NCI-H187 treated with DMSO at 0.1 percent for 48 hours (cell line): ENCODE results near the gene FAM181B.
"Not testable (repeated sequence)": the region's sequence is repeated elsewhere in the genome, so short reads cannot be mapped to it uniquely, and the experiment has no call there.

Source experiments
- DNase-seq: peaks from one replicate; lab custom pipeline; 2025; lab: John Stamatoyannopoulos, UW

Gene FAM181B

GRCh38 chr11:82732734-82733443 lies 775 bp downstream of the FAM181B start:
- DNase-seq: no peak

GRCh38 chr11:82732348-82732733 lies 1.3 kb downstream of the FAM181B start:
- DNase-seq: no peak

GRCh38 chr11:82731691-82732277 lies 1.9 kb downstream of the FAM181B start:
- no peak for DNase-seq

DNA sequence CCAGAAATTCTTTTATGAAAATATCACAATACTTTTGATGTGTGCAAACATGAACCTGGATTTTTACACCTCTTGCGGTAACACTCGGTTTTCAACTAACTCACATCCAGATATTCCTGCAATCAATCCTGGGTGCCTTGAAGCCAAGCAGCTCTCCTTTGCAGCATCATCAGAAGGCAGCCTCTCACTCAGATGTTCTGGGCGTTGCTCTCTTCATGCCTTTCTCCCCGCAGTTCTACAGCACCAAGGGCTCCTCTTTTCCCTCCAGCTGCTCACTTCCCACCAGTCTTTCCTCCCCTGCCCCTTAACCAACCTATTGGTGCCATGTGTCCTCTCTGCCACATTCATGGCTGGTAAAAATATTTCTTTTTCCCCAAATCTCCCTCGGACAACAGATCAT lies 2.9 kb downstream of the FAM181B start:
- DNase-seq: no peak

- DNase-seq: no peak
These were observed 3.4 kb downstream of the FAM181B start for GRCh38 chr11:82730286-82730685.

DNA sequence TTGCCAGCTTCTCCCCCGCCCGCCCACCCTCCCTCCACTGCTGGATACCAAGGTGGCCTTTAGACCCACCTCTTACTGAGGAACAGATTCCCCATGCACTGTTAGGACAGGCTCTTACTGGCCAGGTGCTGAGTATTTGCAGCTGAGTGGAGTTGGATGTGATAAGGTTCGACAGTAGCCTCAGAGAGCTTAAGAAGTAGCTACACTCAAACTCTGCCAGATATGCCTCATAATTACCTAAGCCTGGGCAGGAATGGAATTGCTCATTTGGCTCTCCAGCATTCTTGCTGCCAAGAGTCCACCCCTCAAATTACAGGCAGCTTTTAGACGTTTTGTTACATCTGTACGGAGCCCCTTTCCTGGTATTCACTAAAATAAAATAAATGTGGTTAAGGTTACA lies 9.6 kb downstream of the FAM181B start:
- no peak for DNase-seq

GRCh38 chr11:82722231-82722630 lies 11.4 kb downstream of the FAM181B start:
- no peak for DNase-seq

GRCh38 chr11:82720267-82721065 lies 13.2 kb downstream of the FAM181B start:
- DNase-seq: no peak

GRCh38 chr11:82719361-82720105 lies 14.1 kb downstream of the FAM181B start:
- DNase-seq: no peak

GRCh38 chr11:82718821-82719220 lies 14.8 kb downstream of the FAM181B start:
- DNase-seq: no peak

DNA sequence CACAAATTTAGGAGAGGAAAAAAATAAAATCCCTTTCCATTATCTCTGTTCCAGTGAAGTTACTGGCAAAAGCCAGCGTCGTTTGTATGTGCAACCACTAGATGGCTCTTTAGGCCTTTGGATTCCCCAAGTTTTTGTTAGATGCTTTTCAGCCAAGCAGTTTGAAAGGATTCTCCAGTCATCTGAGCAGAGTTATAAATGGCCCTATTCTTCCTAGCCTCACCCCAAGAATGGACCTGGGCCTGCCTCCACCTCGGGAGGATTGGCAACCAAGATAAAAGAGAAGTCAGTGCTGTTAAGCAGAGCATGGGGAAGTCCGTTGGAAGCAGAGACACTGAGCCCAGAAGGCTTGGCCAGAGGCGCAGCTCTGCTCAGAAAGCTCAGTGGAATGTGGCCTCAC lies 15.4 kb downstream of the FAM181B start:
- DNase-seq: peak; percentile 14

- DNase-seq: no peak
These were observed 19.1 kb downstream of the FAM181B start for GRCh38 chr11:82714346-82715174.

DNA sequence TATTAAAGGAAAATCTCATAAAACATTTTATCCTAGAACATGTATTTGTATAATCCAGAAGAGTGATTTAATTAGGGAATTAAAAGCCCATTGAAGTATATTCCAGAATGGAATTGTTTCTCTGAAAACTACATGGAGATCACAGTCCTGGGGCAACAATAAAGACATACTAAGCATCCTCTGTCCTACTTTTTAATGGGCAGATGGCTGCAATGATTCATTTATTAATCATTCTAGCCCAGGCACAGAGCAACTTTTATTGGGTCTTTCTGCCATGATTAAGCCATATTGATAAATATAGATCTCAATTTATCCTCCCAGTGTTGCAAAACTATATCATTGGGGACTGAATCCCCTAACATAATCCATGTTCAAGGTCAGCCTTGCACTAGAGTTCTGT lies 22.0 kb downstream of the FAM181B start:
- DNase-seq: no peak

GRCh38 chr11:82703796-82704195 lies 29.9 kb downstream of the FAM181B start:
- no peak for DNase-seq

GRCh38 chr11:82703226-82703625 lies 30.4 kb downstream of the FAM181B start:
- no peak for DNase-seq

GRCh38 chr11:82701847-82702520 lies 31.7 kb downstream of the FAM181B start:
- DNase-seq: no peak

- DNase-seq: no peak
These were observed 34.9 kb downstream of the FAM181B start for GRCh38 chr11:82698576-82699352.

GRCh38 chr11:82692981-82693380 lies 40.7 kb downstream of the FAM181B start:
- DNase-seq: no peak

DNA sequence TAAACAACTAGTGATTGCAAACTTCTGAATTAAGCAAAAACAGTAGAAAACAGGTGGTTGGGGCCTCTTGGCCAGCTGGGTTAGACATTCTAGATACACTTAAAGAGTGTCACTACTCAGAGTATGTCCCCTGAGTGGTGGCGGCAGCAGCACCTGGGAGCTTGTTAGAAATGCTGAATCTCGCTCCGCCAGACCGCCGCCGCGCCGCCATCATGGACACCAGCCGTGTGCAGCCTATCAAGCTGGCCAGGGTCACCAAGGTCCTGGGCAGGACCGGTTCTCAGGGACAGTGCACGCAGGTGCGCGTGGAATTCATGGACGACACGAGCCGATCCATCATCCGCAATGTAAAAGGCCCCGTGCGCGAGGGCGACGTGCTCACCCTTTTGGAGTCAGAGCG lies 44.3 kb downstream of the FAM181B start:
- DNase-seq: not testable (repeated sequence)

- no peak for DNase-seq
These were observed 47.5 kb downstream of the FAM181B start for GRCh38 chr11:82686211-82686610.
